ENCODE data around the gene RCOR1.

DNA sequence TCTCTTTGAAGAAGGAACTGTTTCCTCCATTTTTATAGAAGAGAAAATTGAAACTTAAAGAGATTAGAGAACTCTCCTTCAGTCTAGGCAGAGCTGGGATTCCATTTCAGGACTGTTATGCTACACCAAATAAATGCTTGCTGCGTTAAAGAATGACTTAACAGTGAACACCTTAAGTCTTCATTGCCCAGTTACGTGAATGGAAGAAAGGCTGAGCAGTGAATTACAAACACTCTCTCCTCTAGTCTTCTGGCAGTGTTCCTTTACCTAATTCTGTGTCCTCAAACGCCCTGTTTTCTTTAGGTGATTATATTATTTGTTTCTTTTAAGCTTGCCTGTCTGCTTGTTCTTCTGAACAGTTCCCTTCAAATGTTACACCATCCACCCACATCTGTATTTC lies 59.7 kb downstream of the RCOR1 start:
- no peak for TF ChIP-seq EZH2 (IDR thresholded peaks at IDR 0.05; ENCODE audit: borderline replicate concordance, insufficient read depth, low read depth, low read length, poor library complexity, severe bottlenecking)
- TF ChIP-seq, protein P1, sequence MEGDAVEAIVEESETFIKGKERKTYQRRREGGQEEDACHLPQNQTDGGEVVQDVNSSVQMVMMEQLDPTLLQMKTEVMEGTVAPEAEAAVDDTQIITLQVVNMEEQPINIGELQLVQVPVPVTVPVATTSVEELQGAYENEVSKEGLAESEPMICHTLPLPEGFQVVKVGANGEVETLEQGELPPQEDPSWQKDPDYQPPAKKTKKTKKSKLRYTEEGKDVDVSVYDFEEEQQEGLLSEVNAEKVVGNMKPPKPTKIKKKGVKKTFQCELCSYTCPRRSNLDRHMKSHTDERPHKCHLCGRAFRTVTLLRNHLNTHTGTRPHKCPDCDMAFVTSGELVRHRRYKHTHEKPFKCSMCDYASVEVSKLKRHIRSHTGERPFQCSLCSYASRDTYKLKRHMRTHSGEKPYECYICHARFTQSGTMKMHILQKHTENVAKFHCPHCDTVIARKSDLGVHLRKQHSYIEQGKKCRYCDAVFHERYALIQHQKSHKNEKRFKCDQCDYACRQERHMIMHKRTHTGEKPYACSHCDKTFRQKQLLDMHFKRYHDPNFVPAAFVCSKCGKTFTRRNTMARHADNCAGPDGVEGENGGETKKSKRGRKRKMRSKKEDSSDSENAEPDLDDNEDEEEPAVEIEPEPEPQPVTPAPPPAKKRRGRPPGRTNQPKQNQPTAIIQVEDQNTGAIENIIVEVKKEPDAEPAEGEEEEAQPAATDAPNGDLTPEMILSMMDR (IDR thresholded peaks at IDR 0.05) = no peak

Measured in B cell (primary cell).